Kidney (tissue), 14 donors: ENCODE results near the gene SMG5. TPM values are rescaled to one million over a fixed set of nuclear protein-coding genes. Genes with fewer than 3 reads are reported as not detected.

ENCODE experiments used
- DNase-seq, 5 donors: peaks; one replicate each; pipeline ENCODE4 v3.0.0-alpha.2; 2013 to 2020
- FAIRE-seq: peaks from 2 replicates; lab custom pipeline; 2012; peaks lifted over from hg19 to GRCh38; lab: Jason Lieb, UNC
- H3K27ac ChIP-seq, 2 donors: one replicate each; pipeline ENCODE4 v1.7.0; 2013; ENCODE audit warnings: low read depth in 2 of 2, low read length in 2 of 2, inconsistent platforms in 1 of 2
- H3K27me3 ChIP-seq: one replicate; pipeline ENCODE4 v1.7.1; 2013; ENCODE audit warnings: low read length, inconsistent platforms; ENCODE audit not compliant: control insufficient read depth, insufficient read depth
- H3K36me3 ChIP-seq, 3 donors: one replicate each; pipeline versions ENCODE4 v1.7.0 to v1.7.1; 2013; ENCODE audit warnings: low read length in 3 of 3, control low read depth in 1 of 3, inconsistent platforms in 1 of 3; ENCODE audit not compliant: insufficient read depth in 3 of 3, control insufficient read depth in 2 of 3
- H3K4me1 ChIP-seq, 3 donors: one replicate each; pipeline versions ENCODE4 v1.7.0 to v1.7.1; 2013; ENCODE audit warnings: low read length in 3 of 3, inconsistent platforms in 1 of 3, low read depth in 1 of 3; ENCODE audit not compliant: control insufficient read depth in 2 of 3, insufficient read depth in 2 of 3
- H3K4me3 ChIP-seq, 3 donors: one replicate each; pipeline versions ENCODE4 v1.7.0 to v1.8.1; 2013; ENCODE audit warnings: low read length in 3 of 3, control low read depth in 1 of 3, inconsistent platforms in 1 of 3
- H3K9ac ChIP-seq, 3 donors: one replicate each; pipeline versions ENCODE4 v1.7.0 to v1.7.1; 2013; ENCODE audit warnings: low read length in 3 of 3, control low read depth in 1 of 3, inconsistent platforms in 1 of 3
- H3K9me3 ChIP-seq, 3 donors: one replicate each; pipeline versions ENCODE4 v1.7.0 to v1.7.1; 2013; ENCODE audit warnings: low read length in 3 of 3, control low read depth in 1 of 3, inconsistent platforms in 1 of 3; ENCODE audit not compliant: control insufficient read depth in 2 of 3, insufficient read depth in 1 of 3
- CTCF ChIP-seq: IDR thresholded peaks from 3 replicates; pipeline ENCODE4 v1.5.1; 2012; ENCODE audit warnings: mild to moderate bottlenecking, moderate library complexity, borderline replicate concordance; ENCODE audit not compliant: insufficient read depth; ENCODE audit errors: extremely low read depth
- intact Hi-C: fragments of 100-400 bp; cut with DNase I; formaldehyde crosslinking; loops from one replicate; pipeline ENCODE4 v1.11.1; 2022
- polyA plus RNA-seq: library from polyadenylated mRNA; stranded (reverse); fragments of 350-450 nt; fragmentation: Illumina TruSeq; extraction: RNeasy Lipid Tissue Mini Kit (QIAGEN cat#74804); gene quantifications from one replicate; pipeline ENCODE4 v1.2.3, GENCODE V29; 2014; ENCODE audit warnings: low read depth, low replicate concordance; ENCODE audit not compliant: insufficient read depth
- total RNA-seq: library from RNA; stranded (reverse); fragmentation: NEBNext Ultra II Directional; extraction: Animal tissue kit (Norgen Biotek cat#: 25700); gene quantifications from one replicate; pipeline ENCODE4 v1.2.1, GENCODE V29; 2021
- donor health status: control.
- donor health status: control.
- donor health status: control.
- donor health status: control.
- donor health status: control.
- donor health status: DM: yes; HTN: yes; CAD: no.
- donor health status: Normal renal cell carcinoma (clear cell type).

The SMG5 gene
- total and polyA plus RNA-seq, 2 donors from 2014 or later = 46.1 to 69.5 TPM

DNA sequence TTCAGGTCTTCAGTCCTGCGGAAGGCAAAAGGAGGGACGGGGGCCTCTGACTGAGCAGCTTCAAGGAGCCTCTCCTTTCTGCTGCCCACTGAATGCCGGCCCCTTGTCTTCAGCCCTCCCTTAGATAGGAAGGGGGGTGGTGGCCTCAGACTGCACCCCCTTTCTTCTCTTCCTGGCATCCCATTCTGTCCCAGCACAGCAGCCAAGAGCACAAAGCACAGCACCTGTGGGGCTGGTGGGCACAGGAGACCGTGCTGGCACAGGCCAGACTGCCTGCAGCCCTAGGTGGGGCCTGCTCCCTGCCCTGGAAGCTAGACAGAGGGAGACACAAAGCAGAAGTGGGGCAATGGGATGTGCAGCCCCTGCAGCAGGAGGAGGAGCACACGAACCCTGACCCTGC, 33.0 kb downstream of the SMG5 start:
- FAIRE-seq = no peak
- TF ChIP-seq CTCF = no peak
- H3K36me3 ChIP-seq = peaks cover 5 to 46% (median 25%) of the 10 kb centered on the region in 3 donors
- DNase-seq = no peak
- no peak overlapping the region for H3K4me3 ChIP-seq
- H3K9ac ChIP-seq = no peak overlapping the region
- no peaks in the 10 kb centered on the region for H3K27me3 ChIP-seq
- H3K4me1 ChIP-seq = peaks cover 0 to 7% (median 0%) of the 10 kb centered on the region in 3 donors
- no peaks in the 10 kb centered on the region for H3K9me3 ChIP-seq
- intact Hi-C loops = no loop called here
- H3K27ac ChIP-seq = no peak overlapping the region

GRCh38 chr1:156248323-156248683, 34.3 kb downstream of the SMG5 start:
- no peak for FAIRE-seq
- H3K9me3 ChIP-seq = no peaks in the 10 kb centered on the region

DNA sequence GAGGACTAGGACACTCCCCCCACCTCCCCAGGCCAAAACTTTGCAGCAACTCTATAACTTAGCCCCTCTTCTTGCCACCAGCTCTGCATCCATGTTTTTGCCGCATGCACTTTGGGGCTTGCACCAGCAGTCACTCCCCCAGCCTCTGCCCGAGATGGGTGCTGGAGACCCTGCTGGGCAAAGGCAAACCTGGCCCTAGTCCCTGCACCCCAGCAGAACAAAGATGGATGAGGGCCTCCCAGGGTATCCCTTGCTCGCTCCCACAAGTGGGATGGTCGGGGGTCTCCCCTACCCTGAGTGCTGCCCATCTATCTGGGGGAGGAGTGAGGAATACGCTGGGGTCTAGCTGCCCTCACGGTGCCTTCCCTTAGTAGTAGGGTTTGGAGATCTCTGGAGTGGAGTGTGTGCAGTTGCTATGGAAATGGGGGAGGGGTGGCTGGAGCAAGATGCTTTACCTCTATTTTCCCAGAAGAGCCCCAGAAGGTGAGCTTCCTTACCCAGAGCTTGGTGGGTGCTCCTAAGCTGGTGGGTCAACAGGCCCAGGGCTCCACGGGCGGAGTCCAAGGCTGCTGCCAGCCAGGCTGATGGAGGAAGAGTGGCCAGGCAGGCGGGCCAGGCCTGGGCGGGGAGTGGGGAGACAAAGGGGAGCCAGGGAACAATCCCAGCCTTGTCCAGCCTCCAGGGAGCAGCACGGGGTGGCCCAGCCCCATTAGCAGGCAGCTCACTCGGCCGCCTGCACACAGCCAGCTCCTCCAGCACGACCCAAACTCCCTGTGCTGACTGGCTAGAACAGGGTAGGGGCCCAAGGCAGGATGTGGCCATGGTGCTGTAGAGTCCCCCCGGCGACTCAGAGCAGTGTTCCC, 34.9 kb downstream of the SMG5 start, which contains the start of gene PAQR6:
Gene PAQR6 (minus strand): TSS at position 597 of the 863 bp plus-strand sequence. CDS start 1,325 bp downstream, outside the sequence.
- TF ChIP-seq CTCF = no peak
- Histone ChIP-seq H3K4me3 (no peak within 1 kb of the TSS), H3K9ac (no peak within 1 kb of the TSS), H3K9me3 (no peaks in the 10 kb centered on the region), H3K4me1 (peaks cover 0 to 7% (median 0%) of the 10 kb centered on the region in 3 donors), H3K27me3 (no peaks in the 10 kb centered on the region), H3K27ac (no peak within 1 kb of the TSS), H3K36me3 (peaks cover 2 to 30% (median 12%) of the 10 kb centered on the region in 3 donors)
- intact Hi-C loops = no loop called here
- no peak for DNase-seq
- FAIRE-seq = no peak

More at GRCh38 chr1:156248323-156248683, 34.3 kb downstream of the SMG5 start:
- H3K27me3 ChIP-seq = no peaks in the 10 kb centered on the region
- DNase-seq = no peak
- intact Hi-C loops = no loop called here
- TF ChIP-seq CTCF = no peak
- no peak overlapping the region for H3K27ac ChIP-seq
- H3K4me1 ChIP-seq = peaks cover 0 to 7% (median 0%) of the 10 kb centered on the region in 3 donors
- no peak overlapping the region for H3K4me3 ChIP-seq
- no peak overlapping the region for H3K9ac ChIP-seq
- peaks cover 4 to 36% (median 15%) of the 10 kb centered on the region in 3 donors for H3K36me3 ChIP-seq
